GM18907 (cell line): ENCODE results near the gene SRMS.

Experiments
- ATAC-seq: cut with Tn5 transposase; IDR thresholded peaks from one replicate; pipeline ENCODE4 v1.9.1; 2021; ENCODE audit warnings: mild to moderate bottlenecking, moderate library complexity; ENCODE audit not compliant: unreplicated experiment

The SRMS gene, protein sequence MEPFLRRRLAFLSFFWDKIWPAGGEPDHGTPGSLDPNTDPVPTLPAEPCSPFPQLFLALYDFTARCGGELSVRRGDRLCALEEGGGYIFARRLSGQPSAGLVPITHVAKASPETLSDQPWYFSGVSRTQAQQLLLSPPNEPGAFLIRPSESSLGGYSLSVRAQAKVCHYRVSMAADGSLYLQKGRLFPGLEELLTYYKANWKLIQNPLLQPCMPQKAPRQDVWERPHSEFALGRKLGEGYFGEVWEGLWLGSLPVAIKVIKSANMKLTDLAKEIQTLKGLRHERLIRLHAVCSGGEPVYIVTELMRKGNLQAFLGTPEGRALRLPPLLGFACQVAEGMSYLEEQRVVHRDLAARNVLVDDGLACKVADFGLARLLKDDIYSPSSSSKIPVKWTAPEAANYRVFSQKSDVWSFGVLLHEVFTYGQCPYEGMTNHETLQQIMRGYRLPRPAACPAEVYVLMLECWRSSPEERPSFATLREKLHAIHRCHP

DNA sequence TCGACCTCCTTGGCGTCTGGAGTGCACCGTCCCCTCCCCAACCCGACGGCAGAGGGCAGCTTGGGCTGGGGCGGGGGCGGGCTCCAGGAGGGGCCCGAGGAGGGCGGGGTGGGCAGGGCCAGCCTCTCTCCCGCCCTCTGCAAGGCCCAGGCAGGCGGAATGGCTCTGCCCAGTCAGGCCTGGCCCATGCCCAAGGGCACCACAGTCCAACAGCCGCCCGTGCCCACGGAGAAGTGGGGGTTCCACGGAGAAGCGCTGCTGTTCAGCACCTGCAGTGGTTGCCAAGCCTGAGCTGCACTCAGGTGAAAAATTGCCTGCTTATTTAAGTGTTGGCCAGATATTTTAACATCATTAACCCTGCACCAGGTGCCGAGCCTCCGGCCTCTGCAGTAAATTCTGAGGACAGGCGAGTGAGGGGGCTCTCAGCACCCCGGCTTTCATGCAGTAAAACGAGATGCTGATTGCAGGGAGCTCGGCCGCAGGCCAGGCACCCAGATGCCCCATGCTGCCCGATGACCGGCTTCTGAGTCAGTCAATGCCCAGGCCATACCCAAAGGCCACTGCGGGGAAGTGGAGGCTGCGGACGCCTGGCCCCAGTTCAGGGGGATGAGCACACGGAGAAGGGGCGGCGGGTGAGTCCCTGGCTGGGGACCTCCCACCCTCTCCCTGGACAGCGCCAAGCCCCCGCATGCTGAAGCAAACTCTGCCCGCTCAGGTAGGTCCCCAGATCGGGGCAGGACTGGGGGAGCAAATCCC is at the start of gene SRMS:
SRMS (minus strand) TSS at position 25 of the 756 bp plus-strand sequence. CDS start 286 bp downstream, outside the sequence.
- no peak for ATAC-seq

DNA sequence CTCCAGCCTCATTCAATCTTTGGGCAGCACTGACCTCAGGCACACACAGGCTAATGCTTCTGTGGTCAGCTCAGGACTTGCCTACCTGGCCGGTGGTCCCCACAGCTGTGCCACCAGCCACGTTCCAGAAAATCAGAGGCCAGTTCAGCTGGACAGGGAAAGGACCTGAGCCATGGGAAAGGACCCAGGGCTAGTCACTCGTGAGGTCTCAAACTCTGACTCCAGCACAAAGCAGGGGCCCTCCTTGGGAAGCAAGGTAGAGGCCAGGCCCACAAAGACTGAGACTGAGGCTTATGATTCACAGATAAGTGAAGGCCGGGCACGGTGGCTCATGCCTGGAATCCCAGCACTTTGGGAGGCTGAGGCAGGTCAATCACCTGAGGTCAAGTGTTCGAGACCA is 48.9 kb upstream of the SRMS start:
- no peak for ATAC-seq

DNA sequence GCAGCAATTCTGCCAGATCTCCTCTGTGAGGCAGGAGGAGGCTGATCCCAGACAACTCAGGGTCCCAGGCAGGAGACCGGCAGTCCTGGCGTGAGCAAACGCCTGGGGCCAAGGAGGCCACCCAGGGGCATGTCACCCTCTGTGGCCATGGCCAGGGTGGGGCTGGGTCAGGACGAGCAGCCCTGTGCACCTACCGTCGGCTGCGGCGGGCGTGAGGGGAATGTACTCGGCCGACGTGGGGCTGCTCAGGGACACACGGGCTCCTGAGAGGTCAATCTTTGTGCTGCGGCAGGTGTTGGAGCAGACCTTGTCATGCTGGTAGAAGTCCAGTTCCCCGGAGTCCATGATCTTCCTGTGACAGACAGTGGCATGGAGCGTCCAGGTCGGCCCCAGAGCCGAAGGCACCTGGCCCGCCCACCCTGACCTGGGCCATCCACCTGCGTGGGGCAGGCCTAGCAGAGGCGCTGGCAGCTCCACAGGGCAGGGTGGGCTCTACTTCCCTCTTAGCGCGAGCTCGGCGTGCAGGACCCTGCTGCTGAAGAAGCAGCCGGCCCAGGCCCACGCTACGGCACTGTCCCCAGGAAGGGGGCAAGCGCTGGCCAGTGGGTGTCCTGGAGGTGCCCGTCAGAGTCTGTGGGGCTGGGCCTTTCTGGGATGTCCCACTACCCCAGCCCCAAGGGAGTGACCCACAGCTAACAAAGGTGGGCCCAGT is 48.0 kb upstream of the SRMS start:
- no peak for ATAC-seq

DNA sequence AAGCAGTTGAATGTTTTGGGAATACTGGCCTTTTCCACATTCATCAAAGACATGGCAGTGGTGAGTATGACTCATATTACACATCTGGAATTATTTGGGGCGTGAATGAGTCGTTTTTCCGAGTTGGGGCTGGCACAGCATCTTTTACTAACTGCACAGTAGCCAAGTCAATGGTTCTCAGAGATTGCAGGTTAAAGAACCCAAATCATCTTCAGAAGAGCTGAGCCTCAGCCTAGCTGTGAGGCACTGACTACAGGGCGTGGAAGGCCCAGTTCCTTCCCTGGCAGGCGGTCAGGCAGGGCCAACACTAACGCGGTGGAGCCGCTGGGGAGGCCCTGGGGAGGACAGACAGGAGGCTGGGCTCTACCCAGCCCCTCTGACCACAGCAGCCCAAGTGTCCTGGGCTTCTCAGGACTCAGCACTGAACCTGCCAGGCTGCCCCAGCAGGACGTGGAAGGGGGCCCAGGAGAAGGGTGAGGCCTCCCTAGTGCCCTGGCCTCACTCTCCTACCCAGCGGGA is 46.6 kb upstream of the SRMS start:
- ATAC-seq = no peak

DNA sequence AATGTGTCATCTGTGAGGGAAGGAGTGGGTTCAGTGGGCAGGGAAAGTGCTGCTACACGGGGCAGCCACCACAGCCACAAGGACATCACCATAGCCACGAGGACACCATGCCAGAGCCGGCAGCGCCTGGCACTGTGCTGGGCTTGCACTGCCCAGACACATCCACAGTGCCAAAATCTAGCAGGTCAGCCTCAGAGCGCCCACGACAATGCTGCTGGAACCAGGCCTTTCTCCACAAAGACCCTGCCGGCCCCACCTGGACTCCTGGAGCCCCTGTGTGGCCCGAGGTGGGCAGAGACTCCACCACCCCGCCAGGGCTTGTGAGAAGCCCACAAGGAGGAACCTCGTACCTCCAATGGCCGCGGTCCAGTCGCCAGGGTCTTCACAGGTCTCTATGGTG is 45.1 kb upstream of the SRMS start:
- ATAC-seq = no peak

- no peak for ATAC-seq
Observed at GRCh38 chr20:63591786-63592355, 44.3 kb upstream of the SRMS start.

DNA sequence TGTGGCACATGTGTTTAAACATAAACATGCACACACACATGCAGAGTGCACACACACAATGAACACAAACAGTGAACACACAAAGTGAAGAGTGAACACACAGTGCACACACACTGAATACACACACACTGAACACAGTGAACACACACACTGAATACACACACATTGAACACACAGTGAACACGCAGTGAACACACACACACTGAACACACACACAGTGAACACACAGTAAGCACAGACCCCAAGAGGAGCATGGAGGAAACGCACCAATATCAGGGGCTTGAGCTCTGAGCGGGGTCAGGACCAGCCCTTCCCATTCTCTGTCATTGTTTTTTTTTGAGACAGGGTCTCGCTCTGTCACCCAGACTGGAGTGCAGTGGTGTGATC is 43.6 kb upstream of the SRMS start:
- ATAC-seq = no peak

DNA sequence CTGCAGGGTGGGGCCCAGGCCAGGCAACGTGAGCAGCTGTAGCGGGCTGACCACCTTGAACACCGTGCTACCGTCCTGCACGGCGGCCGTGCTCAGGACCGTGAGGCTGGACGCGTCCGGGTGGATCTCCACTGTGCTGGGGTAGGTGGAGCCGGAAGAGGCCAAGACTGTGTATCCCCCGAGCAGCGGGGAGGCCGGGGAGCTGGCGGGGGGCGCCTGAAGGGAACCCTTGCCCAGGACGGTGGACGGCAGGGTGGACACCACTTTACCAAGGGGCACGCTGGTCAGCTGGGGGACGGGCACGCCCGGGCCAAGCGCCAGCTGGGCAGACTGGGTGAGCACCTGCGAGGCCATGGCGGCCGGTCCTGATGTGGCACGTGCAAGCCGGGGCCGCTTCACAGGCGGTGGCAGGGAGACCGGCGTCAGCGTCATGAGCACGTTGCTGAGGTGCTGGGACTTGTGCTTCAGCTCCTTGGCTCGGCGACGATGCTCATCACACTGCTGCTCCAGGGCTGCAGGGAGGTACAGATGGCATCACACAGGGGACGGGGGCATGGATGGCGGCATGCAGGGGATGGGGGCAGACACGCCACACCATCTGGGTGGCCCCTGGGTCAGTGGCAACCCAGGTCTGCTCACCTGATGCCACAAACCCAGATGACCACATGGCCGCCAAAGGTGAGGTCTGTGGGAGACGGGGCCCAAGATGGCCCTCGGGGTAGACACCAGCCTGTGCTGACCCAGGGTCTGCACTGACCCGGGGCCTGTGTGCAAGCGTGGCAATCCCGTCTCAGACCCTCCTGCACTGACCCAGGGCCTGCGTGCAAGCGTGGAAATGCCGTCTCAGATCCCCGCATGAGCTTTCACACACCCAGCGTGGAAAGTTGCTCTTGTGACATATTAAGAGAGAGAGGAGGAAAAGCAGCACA is 42.9 kb upstream of the SRMS start:
- ATAC-seq = no peak

- no peak for ATAC-seq
Observed at GRCh38 chr20:63589261-63590217, 42.0 kb upstream of the SRMS start.

GRCh38 chr20:63588641-63589041 is 41.1 kb upstream of the SRMS start:
- no peak for ATAC-seq

DNA sequence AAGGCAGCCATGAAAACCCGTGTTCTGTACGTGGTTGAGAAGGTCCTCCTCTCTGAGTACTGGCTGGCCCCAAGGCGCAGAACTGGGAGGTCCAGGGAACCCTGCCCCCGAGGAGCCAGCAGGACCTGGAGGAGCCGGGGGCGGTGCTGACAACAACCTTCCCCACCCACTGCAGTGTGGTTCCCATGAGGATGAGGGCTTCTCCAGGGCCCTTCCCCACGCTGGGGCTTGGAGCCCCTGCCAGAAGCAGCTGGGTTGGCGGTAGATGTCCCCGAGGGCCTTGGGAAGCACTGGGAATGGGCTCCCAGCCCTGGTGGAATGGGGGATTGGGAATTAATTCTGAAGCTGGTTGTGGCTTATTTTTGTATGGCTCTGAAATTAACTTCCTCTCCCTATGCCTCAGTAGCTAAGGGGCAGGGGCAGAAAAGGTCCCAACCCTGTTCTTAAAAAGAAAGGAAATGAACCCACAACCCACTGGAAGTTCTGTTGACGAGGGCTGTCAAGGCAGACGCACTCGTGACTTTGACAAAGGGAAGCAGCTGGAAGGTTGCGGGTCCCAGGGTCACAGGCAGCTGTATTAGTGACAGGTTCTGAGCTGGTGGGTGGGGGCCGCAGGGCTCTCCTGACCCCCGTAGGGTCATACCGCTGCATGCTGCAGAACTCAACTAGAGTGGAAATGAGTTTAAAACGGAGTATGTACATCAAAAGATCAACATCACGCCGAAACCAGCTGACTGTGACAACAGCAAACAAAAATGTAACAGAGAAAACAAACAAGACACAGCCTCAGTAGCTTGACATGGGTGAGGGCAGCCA is 40.4 kb upstream of the SRMS start:
- no peak for ATAC-seq

- ATAC-seq = no peak
Observed at GRCh38 chr20:63587256-63587655, 39.7 kb upstream of the SRMS start.

DNA sequence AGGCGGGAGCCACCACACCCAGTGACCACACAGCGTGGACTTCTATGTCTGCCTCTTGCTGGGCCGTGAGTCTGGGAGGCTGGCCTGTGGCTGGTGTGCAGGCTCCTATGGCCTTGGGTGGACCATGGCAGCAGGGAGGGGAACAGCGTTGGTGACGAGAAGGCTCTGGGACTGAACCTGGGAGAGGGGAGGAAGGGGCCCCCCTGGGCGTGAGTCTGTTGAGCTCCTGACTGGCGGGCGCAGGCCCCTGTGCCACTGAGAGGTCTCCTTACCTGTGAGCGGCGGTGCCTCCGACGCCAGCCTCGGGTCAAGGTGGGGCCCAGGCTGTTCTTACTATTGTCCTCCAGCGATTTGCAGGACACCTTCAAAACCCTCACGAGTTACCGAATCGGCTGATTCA is 39.2 kb upstream of the SRMS start:
- no peak for ATAC-seq

DNA sequence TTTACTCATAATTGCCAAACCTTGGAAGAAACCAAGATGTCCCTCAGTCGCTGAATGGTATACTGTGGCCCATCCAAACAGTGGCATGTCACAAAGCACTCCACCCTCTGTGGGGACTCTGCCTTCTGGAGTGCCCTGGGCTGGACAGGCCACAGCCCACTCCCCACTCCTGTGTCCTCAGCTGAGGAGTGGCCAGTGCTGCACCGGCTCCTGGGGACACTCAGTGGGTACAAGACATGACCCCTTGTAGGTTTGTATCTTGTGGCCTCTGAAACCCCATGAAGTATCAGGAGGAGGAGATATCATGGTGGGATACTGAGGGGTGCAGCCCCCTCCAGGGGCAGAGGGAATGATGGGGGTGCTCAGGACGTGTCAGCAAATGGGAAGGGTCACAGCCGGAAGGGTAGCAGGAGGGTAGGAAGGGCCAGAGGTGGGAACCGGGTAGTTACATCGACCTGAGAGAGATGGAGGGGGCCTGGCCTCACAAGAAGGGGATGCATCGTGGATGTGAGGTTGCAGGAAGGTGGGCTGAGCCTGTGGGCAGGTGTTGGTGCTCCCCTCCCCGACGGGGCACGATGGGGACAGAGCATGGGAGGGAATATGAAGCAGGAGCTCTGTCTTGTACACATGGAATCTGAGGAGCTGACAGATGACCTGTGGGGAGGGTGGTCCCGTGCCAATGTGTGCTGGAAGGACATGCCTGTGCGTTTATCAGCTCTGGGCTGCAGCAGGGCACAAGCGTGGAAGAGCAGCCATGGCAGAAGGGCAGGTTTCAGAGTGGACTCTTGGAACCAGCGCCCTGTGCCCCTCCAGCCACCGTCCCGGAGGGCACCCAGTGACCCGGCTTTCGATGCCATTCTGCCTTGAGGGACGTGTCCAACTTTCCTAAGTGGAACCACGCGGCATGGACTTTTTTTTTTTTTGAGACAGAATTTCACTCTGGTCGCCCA is 38.3 kb upstream of the SRMS start:
- no peak for ATAC-seq

DNA sequence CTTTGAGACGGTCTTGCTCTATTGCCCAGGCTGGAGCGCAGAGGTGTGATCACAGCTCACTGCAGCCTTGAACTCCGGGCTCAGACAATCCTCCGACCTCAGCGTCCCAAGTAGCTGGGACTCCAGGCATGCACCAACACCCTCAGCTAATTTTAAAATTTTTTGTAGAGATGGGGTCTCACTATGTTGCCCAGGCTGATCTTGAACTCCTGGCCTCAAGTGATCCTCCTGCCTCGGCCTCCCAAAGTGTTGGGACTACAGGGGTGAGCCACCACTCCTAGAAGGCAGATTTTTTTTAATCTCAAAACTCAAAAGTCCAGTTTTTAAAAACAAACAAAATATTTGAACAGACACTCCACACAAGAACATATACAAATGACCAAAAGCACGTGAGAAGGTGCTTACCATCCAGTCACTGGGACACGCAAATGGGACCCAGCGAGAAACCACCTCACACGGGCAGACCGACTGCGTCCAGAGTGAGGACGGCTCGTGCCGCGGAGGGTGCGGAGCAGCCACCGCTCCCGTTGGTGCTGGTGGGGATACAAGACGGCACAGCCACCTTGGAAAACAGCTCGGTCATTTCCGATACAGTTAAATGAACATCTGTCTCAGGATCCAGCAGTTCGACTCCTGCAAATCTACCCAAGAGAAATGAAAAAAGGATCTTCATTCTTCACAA is 35.0 kb upstream of the SRMS start:
- no peak for ATAC-seq

- ATAC-seq = no peak
Observed at GRCh38 chr20:63580796-63581461, 33.4 kb upstream of the SRMS start.
